ENCODE measurements around the gene GRB2.
"Not testable (repeated sequence)": the region's sequence is repeated elsewhere in the genome, so short reads cannot be mapped to it uniquely, and the experiment has no call there.

GRB2 gene

GRCh38 chr17:75350706-75351105, 54.8 kb downstream of the GRB2 start:
- DNase-seq = no peak
- no peak for TF ChIP-seq CTCF (IDR thresholded peaks at IDR 0.05; ENCODE audit: low read depth, low read length)
- Histone ChIP-seq H3K9me3 (no peaks in the 10 kb centered on the region), H3K4me1 (0 out of 2 replicates have a peak, but pooled peaks cover 2% of the 10 kb centered on the region), H3K36me3 (no peaks in the 10 kb centered on the region), H3K4me3 (ENCODE audit: low read depth, low read length) (no peak overlapping the region), H3K27me3 (no peaks in the 10 kb centered on the region)

GRCh38 chr17:75350029-75350428, 55.4 kb downstream of the GRB2 start:
- H3K4me1 ChIP-seq = 0 out of 2 replicates have a peak, but pooled peaks cover 2% of the 10 kb centered on the region
- no peak for TF ChIP-seq CTCF (IDR thresholded peaks at IDR 0.05; ENCODE audit: low read depth, low read length)

GRCh38 chr17:75349589-75349988, 55.9 kb downstream of the GRB2 start:
- TF ChIP-seq CTCF (IDR thresholded peaks at IDR 0.05; ENCODE audit: low read depth, low read length) = no peak
- Histone ChIP-seq H3K4me1 (0 out of 2 replicates have a peak, but pooled peaks cover 2% of the 10 kb centered on the region), H3K27me3 (no peaks in the 10 kb centered on the region), H3K36me3 (no peaks in the 10 kb centered on the region), H3K9me3 (no peaks in the 10 kb centered on the region), H3K4me3 (ENCODE audit: low read depth, low read length) (no peak overlapping the region)
- DNase-seq = no peak

More at GRCh38 chr17:75350029-75350428, 55.4 kb downstream of the GRB2 start:
- no peak for DNase-seq
- Histone ChIP-seq H3K4me3 (ENCODE audit: low read depth, low read length) (no peak overlapping the region), H3K27me3 (no peaks in the 10 kb centered on the region), H3K9me3 (no peaks in the 10 kb centered on the region), H3K36me3 (no peaks in the 10 kb centered on the region)

- Histone ChIP-seq H3K4me3 (ENCODE audit: low read depth, low read length) (no peak overlapping the region), H3K4me1 (0 out of 2 replicates have a peak, but pooled peaks cover 2% of the 10 kb centered on the region), H3K36me3 (no peaks in the 10 kb centered on the region), H3K27me3 (no peaks in the 10 kb centered on the region), H3K9me3 (no peaks in the 10 kb centered on the region)
- DNase-seq = no peak
- no peak for TF ChIP-seq CTCF (IDR thresholded peaks at IDR 0.05; ENCODE audit: low read depth, low read length)
These were observed 57.0 kb downstream of the GRB2 start for GRCh38 chr17:75348386-75349012.

- Histone ChIP-seq H3K4me3 (ENCODE audit: low read depth, low read length) (no peak overlapping the region), H3K4me1 (0 out of 2 replicates have a peak, but pooled peaks cover 2% of the 10 kb centered on the region), H3K27me3 (no peaks in the 10 kb centered on the region), H3K36me3 (no peaks in the 10 kb centered on the region), H3K9me3 (no peaks in the 10 kb centered on the region)
- DNase-seq = no peak
- no peak for TF ChIP-seq CTCF (IDR thresholded peaks at IDR 0.05; ENCODE audit: low read depth, low read length)
These were observed 58.6 kb downstream of the GRB2 start for GRCh38 chr17:75346906-75347305.

GRCh38 chr17:75346368-75346767, 59.1 kb downstream of the GRB2 start:
- not testable (repeated sequence) for H3K4me3 ChIP-seq (ENCODE audit: low read depth, low read length); H3K4me1 ChIP-seq; DNase-seq; H3K9me3 ChIP-seq; H3K36me3 ChIP-seq; H3K27me3 ChIP-seq

Data from BE2C (cell line).